ENCODE results near the gene CELSR1. TPM values are rescaled to one million over a fixed set of nuclear protein-coding genes. Genes with fewer than 3 reads are reported as not detected.

CELSR1 gene
- total RNA-seq, 1 donor from 2014 or later: 27.6 TPM

DNA sequence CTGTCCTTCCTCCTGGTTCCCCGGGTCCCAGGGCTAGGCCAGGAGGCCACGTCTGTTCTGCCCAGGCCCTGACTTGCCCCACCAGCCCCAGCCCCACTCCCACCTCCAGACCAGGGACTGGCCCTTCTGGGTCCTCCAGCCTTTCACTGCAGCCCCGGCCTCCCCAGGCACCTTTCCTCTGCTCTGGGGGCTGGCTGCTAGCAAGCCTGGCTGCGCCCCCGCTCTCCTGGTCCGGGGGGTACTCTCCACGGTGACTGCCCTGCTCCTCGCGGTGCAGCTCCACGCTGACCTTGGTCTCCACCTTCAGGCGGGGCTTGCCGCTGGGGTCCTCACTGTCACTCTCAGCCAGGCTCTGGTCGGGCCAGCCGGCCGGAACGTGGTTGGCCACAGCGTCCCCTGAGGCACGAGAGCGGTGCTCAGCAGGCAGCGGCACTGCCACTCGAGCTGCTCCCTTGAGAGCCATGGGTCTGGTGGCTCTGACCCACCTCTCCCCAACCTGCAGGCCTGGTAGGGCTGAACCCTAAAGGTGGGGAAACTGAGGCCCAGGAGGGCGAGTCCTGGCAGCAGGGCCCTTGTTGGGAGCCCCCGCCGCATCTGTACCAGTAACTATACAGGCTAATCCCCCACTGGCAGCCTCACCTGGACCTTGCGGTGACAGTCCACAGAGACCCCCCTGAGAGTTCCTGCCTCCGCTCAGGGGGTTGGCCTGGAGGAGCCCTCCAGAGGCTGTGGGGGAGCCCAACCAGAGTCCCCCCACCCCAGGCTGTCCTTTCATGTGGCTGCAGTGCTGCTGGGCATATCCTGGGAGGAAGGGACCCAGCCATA is 172.9 kb downstream of the CELSR1 start:
- H3K4me3 Mint-ChIP-seq (ENCODE audit: unreplicated experiment): no peak overlapping the region
- peaks cover 5% of the 10 kb centered on the region for H4K20me1 ChIP-seq (ENCODE audit: insufficient read depth, low read length)
- H3K79me2 ChIP-seq (ENCODE audit: insufficient read depth, low read length): no peaks in the 10 kb centered on the region
- no peak overlapping the region for H3K4me3 ChIP-seq (ENCODE audit: insufficient read depth, low read depth, low read length)
- peaks cover 7% of the 10 kb centered on the region for H3K4me1 Mint-ChIP-seq (ENCODE audit: low read depth, unreplicated experiment)
- H3K9me3 Mint-ChIP-seq (ENCODE audit: unreplicated experiment): no peaks in the 10 kb centered on the region
- H3K27ac ChIP-seq (ENCODE audit: low read depth, low read length): no peak overlapping the region
- no peaks in the 10 kb centered on the region for H3K9me3 ChIP-seq (ENCODE audit: insufficient read depth, low read depth, low read length)
- H3K27me3 ChIP-seq (ENCODE audit: insufficient read depth, low read length): no peaks in the 10 kb centered on the region
- H3K36me3 ChIP-seq (ENCODE audit: insufficient read depth, low read length): no peaks in the 10 kb centered on the region
- H3K27ac Mint-ChIP-seq (ENCODE audit: unreplicated experiment): no peak overlapping the region
- peaks cover 4% of the 10 kb centered on the region for H3K27me3 Mint-ChIP-seq (ENCODE audit: low read depth, unreplicated experiment)
- DNase-seq (ENCODE audit: low read depth): no peak
- no peak for FAIRE-seq
- no peaks in the 10 kb centered on the region for H3K4me1 ChIP-seq (ENCODE audit: insufficient read depth, low read length)
- H3K9ac ChIP-seq (ENCODE audit: low read length): no peak overlapping the region
- no peak overlapping the region for H3K4me2 ChIP-seq (ENCODE audit: low read length)
- TF ChIP-seq, protein P1, sequence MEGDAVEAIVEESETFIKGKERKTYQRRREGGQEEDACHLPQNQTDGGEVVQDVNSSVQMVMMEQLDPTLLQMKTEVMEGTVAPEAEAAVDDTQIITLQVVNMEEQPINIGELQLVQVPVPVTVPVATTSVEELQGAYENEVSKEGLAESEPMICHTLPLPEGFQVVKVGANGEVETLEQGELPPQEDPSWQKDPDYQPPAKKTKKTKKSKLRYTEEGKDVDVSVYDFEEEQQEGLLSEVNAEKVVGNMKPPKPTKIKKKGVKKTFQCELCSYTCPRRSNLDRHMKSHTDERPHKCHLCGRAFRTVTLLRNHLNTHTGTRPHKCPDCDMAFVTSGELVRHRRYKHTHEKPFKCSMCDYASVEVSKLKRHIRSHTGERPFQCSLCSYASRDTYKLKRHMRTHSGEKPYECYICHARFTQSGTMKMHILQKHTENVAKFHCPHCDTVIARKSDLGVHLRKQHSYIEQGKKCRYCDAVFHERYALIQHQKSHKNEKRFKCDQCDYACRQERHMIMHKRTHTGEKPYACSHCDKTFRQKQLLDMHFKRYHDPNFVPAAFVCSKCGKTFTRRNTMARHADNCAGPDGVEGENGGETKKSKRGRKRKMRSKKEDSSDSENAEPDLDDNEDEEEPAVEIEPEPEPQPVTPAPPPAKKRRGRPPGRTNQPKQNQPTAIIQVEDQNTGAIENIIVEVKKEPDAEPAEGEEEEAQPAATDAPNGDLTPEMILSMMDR (IDR thresholded peaks at IDR 0.05; ENCODE audit: insufficient read depth, low read depth, low read length): no peak
- no peak for TF ChIP-seq EZH2 (IDR thresholded peaks at IDR 0.05; ENCODE audit: insufficient read depth, low read length)
- H2AFZ ChIP-seq (ENCODE audit: low read depth, low read length): no peak overlapping the region
- peaks cover 15% of the 10 kb centered on the region for H3K36me3 Mint-ChIP-seq (ENCODE audit: low read depth, unreplicated experiment)

DNA sequence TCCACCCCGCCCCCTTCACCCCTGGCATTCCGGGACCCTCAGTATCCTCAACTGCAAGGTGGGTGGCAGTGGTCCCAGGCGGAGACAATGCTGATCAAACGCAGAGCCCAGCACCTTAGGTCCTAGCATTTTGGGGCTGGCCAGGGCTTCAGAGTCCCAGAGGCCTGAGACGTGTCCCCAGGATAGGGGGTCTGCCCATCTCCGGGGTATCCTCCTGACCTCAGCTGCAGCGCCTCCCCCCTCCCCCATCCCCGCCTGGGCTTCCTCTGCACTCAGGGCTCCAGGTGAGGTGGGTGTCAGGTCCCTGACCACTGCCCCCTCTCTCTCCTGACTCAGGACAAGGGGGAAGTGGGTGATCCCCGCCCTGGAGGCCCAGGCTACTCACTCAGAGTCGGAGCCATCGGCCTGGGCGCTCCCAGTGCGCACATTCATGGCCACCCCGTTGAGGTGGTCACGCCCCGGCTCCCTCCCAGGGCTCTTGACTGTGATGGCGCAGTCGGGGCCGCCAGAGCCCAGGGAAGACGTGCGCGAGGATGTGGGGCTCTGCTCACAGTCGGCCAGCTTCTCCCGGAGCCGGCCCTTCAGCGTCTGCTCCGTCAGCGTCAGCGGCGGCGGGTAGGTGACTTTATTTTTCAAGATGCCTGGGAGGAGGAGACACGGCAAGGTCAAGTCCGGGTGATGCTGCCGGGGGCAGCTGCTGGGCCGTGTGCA is 173.7 kb downstream of the CELSR1 start:
- Histone ChIP-seq H3K27me3 (ENCODE audit: insufficient read depth, low read length) (no peaks in the 10 kb centered on the region), H3K4me1 (ENCODE audit: insufficient read depth, low read length) (no peaks in the 10 kb centered on the region), H3K4me2 (ENCODE audit: low read length) (no peak overlapping the region), H3K79me2 (ENCODE audit: insufficient read depth, low read length) (no peaks in the 10 kb centered on the region), H3K4me3 (ENCODE audit: insufficient read depth, low read depth, low read length) (no peak overlapping the region), H3K9me3 (ENCODE audit: insufficient read depth, low read depth, low read length) (no peaks in the 10 kb centered on the region), H2AFZ (ENCODE audit: low read depth, low read length) (no peak overlapping the region), H3K27ac (ENCODE audit: low read depth, low read length) (no peak overlapping the region), H3K9ac (ENCODE audit: low read length) (no peak overlapping the region), H4K20me1 (ENCODE audit: insufficient read depth, low read length) (peaks cover 5% of the 10 kb centered on the region), H3K36me3 (ENCODE audit: insufficient read depth, low read length) (no peaks in the 10 kb centered on the region)
- no peak overlapping the region for H3K27ac Mint-ChIP-seq (ENCODE audit: unreplicated experiment)
- DNase-seq (ENCODE audit: low read depth): no peak
- H3K4me1 Mint-ChIP-seq (ENCODE audit: low read depth, unreplicated experiment): peaks cover 7% of the 10 kb centered on the region
- H3K27me3 Mint-ChIP-seq (ENCODE audit: low read depth, unreplicated experiment): peaks cover 4% of the 10 kb centered on the region
- no peak for TF ChIP-seq EZH2 (IDR thresholded peaks at IDR 0.05; ENCODE audit: insufficient read depth, low read length)
- TF ChIP-seq, protein P1 (IDR thresholded peaks at IDR 0.05; ENCODE audit: insufficient read depth, low read depth, low read length): no peak
- H3K4me3 Mint-ChIP-seq (ENCODE audit: unreplicated experiment): no peak overlapping the region
- no peaks in the 10 kb centered on the region for H3K9me3 Mint-ChIP-seq (ENCODE audit: unreplicated experiment)
- no peak for FAIRE-seq
- peaks cover 17% of the 10 kb centered on the region for H3K36me3 Mint-ChIP-seq (ENCODE audit: low read depth, unreplicated experiment)
